GM19351 (cell line): ENCODE measurements around the gene NRF1.

Source experiments
- ATAC-seq: cut with Tn5 transposase; IDR thresholded peaks from one replicate; pipeline ENCODE4 v1.9.1; 2021; ENCODE audit warnings: mild to moderate bottlenecking, moderate library complexity; ENCODE audit not compliant: unreplicated experiment

The NRF1 gene

GRCh38 chr7:129796186-129796775, 184.8 kb downstream of the NRF1 start:
- no peak for ATAC-seq

- no peak for ATAC-seq
Observed at GRCh38 chr7:129797214-129797789, 185.8 kb downstream of the NRF1 start.

- no peak for ATAC-seq
Observed at GRCh38 chr7:129798616-129799349, 187.3 kb downstream of the NRF1 start.

GRCh38 chr7:129799350-129799955, 187.9 kb downstream of the NRF1 start:
- no peak for ATAC-seq

DNA sequence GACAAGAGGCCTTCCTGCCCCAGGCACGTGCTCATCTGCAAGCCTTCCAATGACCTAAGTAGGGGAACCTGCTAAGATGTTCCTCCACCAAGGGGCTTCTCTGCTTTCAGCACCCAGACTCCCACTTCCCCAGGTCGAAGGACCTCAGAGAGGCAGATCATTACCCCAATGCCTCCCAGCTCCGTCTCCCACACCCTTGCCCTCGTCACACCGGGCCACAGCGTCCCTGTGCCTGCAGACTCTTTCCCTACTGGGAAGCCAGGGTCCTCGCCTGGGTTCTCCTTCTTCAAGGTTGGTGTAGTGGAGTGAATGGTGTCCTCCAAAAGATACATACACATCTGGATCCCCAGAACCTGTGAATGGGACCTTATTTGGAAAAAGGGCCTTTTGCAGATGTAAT, 189.4 kb downstream of the NRF1 start:
- ATAC-seq: no peak

GRCh38 chr7:129801882-129802281, 190.4 kb downstream of the NRF1 start:
- ATAC-seq: no peak

- no peak for ATAC-seq
Observed at GRCh38 chr7:129803546-129804081, 192.1 kb downstream of the NRF1 start.

GRCh38 chr7:129804111-129804889, 192.8 kb downstream of the NRF1 start:
- ATAC-seq: no peak

DNA sequence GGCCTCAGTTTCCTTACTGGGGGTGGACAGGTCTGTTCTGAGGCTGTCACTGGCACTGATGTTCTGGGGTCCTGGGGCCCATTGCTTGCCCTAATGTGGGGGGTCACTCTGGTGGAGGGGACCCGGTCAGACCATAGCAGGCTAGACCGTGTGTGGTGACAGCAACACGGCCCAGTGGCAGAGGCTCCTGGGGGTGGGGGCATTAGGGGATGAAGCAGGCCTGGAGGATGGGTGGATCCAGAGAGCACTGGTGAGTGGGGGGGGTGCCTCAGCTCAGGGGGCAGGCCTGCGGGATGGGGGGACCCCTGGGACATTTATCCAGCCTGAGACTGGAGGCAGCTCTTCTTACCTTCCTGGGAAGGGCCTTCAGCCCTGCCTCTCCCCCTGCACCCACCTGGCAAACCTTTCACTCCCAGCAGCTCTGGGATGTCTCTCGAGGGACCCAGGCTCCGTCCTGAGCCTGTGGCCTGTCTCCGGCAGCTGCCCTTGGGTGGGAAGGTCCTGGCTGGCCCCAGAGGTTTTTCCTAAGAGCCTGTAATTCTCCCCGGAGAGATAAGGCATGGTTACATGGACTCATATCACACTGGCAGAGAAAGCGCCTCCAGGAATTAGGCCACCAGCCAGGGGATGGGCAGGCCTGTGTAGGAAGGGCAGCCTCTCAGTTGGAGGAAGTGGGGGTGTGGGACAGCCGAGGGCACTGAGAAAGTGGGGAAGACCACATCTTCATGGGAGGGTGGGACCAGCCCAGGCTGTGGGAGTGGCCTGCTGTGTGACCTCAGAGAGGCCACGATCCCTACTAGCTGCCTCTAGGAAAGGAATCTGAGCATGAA, 193.6 kb downstream of the NRF1 start:
- no peak for ATAC-seq
